Natural killer cell (primary cell): ENCODE measurements around the gene SLC35A2. TPM values are rescaled to one million over a fixed set of nuclear protein-coding genes. Genes with fewer than 3 reads are reported as not detected.

Experiments used
- ATAC-seq, 3 donors: fragments of 150-1000 bp in 2 of 3; fragments of 200-7000 bp in 1 of 3; cut with Tn5 transposase; 1 replicate in 1 of 3; 2 replicates in 2 of 3; pipeline ENCODE4 v1.10.0; 2021; ENCODE audit warnings: mild to moderate bottlenecking in 2 of 3, moderate library complexity in 2 of 3
- DNase-seq, 2 donors: peaks; one replicate each; pipeline versions ENCODE4 v3.0.0 to v3.0.0-alpha.2; 2013 to 2021; ENCODE audit warnings: mixed read lengths in 1 of 2
- H3K27ac ChIP-seq: one replicate; pipeline ENCODE4 v1.5.1; 2013; ENCODE audit warnings: mild to moderate bottlenecking, low read length
- H3K27me3 ChIP-seq: one replicate; pipeline ENCODE4 v1.6.1; 2013; ENCODE audit warnings: low read length; ENCODE audit not compliant: control insufficient read depth, insufficient read depth
- H3K36me3 ChIP-seq: one replicate; pipeline ENCODE4 v1.6.1; 2013; ENCODE audit warnings: low read length; ENCODE audit not compliant: control insufficient read depth, insufficient read depth
- H3K4me1 ChIP-seq: one replicate; pipeline ENCODE4 v1.6.1; 2013; ENCODE audit warnings: low read length; ENCODE audit not compliant: control insufficient read depth, insufficient read depth
- H3K4me3 ChIP-seq: one replicate; pipeline ENCODE4 v1.5.1; 2013; ENCODE audit warnings: low read length
- H3K9me3 ChIP-seq: one replicate; pipeline ENCODE4 v1.6.1; 2013; ENCODE audit warnings: low read length; ENCODE audit not compliant: control insufficient read depth, insufficient read depth
- H3K27ac Mint-ChIP-seq, 2 donors: one replicate each; pipeline ENCODE4 v1.8.0; 2022; ENCODE audit warnings: mild to moderate bottlenecking in 2 of 2, mixed read lengths in 2 of 2, moderate library complexity in 1 of 2
- H3K27me3 Mint-ChIP-seq, 2 donors: one replicate each; pipeline ENCODE4 v1.8.0; 2022; ENCODE audit warnings: low read depth in 2 of 2, mixed read lengths in 2 of 2
- H3K36me3 Mint-ChIP-seq: one replicate; pipeline ENCODE4 v1.8.0; 2022; ENCODE audit warnings: mixed read lengths
- H3K4me1 Mint-ChIP-seq, 2 donors: one replicate each; pipeline ENCODE4 v1.8.0; 2022; ENCODE audit warnings: mixed read lengths in 2 of 2
- H3K4me3 Mint-ChIP-seq: one replicate; pipeline ENCODE4 v1.8.0; 2022; ENCODE audit warnings: mild to moderate bottlenecking, moderate library complexity, mixed read lengths
- H3K9me3 Mint-ChIP-seq, 2 donors: one replicate each; pipeline ENCODE4 v1.8.0; 2022; ENCODE audit warnings: mixed read lengths in 2 of 2
- WGBS: methylation state at CpG from one replicate; pipeline ENCODE4 v1.1.7; 2013; ENCODE audit warnings: missing lambda C conversion rate; ENCODE audit not compliant: insufficient coverage; 5-methylcytosine and 5-hydroxymethylcytosine counted together
- intact Hi-C: fragments of 100-400 bp; cut with micrococcal nuclease; formaldehyde crosslinking; loops from one replicate; pipeline ENCODE4 v1.14.2; 2022
- total RNA-seq, 4 donors: library from RNA; stranded (reverse); fragments of 120-200 nt in 1 of 4; gene quantifications; one replicate each; pipeline versions ENCODE4 v1.2.3 to v1.2.4, GENCODE V29; 2013 to 2022
- TF ChIP-seq, protein P1 (sequence below): fragments of 200-600 bp; IDR thresholded peaks from one replicate; pipeline ENCODE4 v1.8.0; 2022; ENCODE audit warnings: antibody characterized with exemption

Gene SLC35A2
- total RNA-seq, 3 donors from 2014 or later (not counting 1 experiment from before 2014, with no cell fraction given): 16.5 to 30.1 (median 18.3) TPM

DNA sequence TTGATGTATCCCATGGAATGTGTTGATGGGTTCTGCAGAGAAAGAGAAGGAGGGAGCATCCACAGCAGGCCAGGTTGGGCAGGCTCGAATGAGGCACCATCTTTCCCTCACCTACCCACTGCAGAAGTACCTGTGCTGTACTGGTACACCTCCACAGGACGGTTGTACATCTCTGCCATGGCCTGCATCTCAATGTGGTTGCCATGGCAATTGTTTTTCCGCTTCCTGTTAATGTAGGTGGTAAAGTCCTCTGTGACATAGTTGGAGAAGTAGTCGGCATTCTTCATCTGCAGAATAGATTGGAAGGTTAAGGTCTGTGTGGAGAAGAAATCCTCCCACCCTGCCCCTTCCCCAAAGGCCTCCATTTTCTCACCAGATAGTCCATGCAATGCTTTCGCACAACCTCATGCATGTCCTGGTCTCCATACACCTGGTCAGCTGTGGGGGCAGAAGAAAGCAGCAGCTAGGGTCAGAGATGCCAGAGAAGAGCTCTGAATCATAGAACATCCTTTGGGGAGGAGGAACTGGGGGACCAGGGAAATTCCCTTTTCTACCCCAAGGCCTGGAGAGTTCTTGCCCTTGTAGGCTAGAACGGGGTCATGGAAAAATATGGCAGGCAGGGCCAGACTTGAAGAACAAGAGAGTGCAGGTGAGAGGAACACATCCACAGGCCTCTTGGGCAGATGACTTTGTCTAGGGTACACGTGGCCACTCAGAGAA lies 23.3 kb upstream of the SLC35A2 start:
- DNase-seq (peak in 1 of 2 donors; percentile 78), ATAC-seq (no peak)
- peaks cover 7% of the 10 kb centered on the region for H3K36me3 Mint-ChIP-seq
- H3K9me3 ChIP-seq: no peaks in the 10 kb centered on the region
- H3K27me3 Mint-ChIP-seq: no peaks in the 10 kb centered on the region
- peaks cover 39 to 56% of the 10 kb centered on the region in 2 donors for H3K4me1 Mint-ChIP-seq
- no peaks in the 10 kb centered on the region for H3K27me3 ChIP-seq
- H3K4me1 ChIP-seq: peaks cover 60% of the 10 kb centered on the region
- intact Hi-C loops: loop anchor here (10.0 kb wide), 1 partner anchor 220 kb away; no protein-coding TSS in a partner anchor
- H3K36me3 ChIP-seq: peaks cover 25% of the 10 kb centered on the region
- WGBS: 52% methylated on average over 3 of the region's 7 CpGs
- peak overlapping the region; percentile 95 to 97 for H3K27ac Mint-ChIP-seq
- peak overlapping the region; percentile 53 for H3K27ac ChIP-seq
- no peaks in the 10 kb centered on the region for H3K9me3 Mint-ChIP-seq
- peak overlapping the region; percentile 55 for H3K4me3 Mint-ChIP-seq
- TF ChIP-seq, protein P1, sequence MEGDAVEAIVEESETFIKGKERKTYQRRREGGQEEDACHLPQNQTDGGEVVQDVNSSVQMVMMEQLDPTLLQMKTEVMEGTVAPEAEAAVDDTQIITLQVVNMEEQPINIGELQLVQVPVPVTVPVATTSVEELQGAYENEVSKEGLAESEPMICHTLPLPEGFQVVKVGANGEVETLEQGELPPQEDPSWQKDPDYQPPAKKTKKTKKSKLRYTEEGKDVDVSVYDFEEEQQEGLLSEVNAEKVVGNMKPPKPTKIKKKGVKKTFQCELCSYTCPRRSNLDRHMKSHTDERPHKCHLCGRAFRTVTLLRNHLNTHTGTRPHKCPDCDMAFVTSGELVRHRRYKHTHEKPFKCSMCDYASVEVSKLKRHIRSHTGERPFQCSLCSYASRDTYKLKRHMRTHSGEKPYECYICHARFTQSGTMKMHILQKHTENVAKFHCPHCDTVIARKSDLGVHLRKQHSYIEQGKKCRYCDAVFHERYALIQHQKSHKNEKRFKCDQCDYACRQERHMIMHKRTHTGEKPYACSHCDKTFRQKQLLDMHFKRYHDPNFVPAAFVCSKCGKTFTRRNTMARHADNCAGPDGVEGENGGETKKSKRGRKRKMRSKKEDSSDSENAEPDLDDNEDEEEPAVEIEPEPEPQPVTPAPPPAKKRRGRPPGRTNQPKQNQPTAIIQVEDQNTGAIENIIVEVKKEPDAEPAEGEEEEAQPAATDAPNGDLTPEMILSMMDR: no peak
- no peak overlapping the region for H3K4me3 ChIP-seq

DNA sequence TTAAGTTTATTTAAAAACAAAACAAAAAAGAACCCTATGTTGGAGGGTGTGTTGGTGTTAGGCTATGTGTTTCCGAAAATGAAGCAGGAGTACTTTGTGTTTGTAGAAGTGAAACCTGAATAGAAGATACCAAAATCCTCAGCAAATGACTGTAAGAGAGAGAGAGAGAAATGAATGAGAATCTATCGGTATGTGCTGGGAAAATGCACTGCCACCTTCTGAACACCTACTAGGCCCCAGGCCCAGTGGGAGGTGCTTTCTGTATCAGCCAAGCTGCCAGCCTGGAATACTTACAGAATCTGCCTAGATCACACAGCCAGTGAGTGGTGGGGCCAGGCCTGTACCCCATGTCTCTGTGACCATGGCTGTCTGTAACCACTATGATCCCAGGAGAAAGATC lies 22.3 kb upstream of the SLC35A2 start:
- no peak for DNase-seq
- H3K27ac ChIP-seq: peak overlapping the region; percentile 53
- WGBS: 100% methylated on average over 1 of the region's 2 CpGs
- H3K27me3 Mint-ChIP-seq: no peaks in the 10 kb centered on the region
- peaks cover 7% of the 10 kb centered on the region for H3K36me3 Mint-ChIP-seq
- peaks cover 50% of the 10 kb centered on the region for H3K4me1 ChIP-seq
- peaks cover 25% of the 10 kb centered on the region for H3K36me3 ChIP-seq
- peaks cover 29 to 46% of the 10 kb centered on the region in 2 donors for H3K4me1 Mint-ChIP-seq
- H3K27ac Mint-ChIP-seq: peak overlapping the region in 1 of 2 donors; percentile 54
- H3K27me3 ChIP-seq: no peaks in the 10 kb centered on the region
- TF ChIP-seq, protein P1: no peak
- no peak for ATAC-seq
- no peaks in the 10 kb centered on the region for H3K9me3 ChIP-seq
- no peak overlapping the region for H3K4me3 Mint-ChIP-seq
- H3K9me3 Mint-ChIP-seq: no peaks in the 10 kb centered on the region
- intact Hi-C loops: loop anchor here (10.0 kb wide), 1 partner anchor 219 kb away; no protein-coding TSS in a partner anchor
- H3K4me3 ChIP-seq: no peak overlapping the region

DNA sequence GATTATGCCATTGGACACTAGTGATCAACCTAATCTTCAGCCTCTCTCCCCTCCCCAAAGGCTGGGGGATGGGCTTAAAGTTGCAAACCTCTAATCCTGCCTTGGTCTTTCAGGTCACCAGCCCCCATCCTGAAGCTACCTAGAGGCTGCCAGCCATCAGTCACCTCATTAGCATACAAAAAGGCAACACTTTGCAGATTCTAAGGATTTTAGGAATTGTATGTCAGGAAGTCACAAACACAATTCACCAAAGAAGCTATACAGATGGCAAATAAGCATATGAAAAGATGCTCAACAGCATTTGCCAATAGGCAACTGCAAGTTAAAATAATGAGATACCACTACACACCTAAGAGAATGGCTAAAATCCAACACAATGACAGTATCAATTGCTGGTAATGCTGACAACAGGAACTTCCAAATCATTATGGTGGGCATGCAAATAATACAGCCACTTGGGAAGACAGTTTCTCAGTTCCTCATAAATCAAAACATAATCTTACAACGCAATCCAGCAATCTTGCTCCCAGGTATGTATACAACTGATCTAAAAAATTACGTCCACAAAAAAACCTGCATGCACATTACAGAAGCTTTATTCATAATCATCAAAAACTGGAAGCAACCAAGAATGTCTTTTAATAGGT lies 16.4 kb upstream of the SLC35A2 start:
- ATAC-seq: no peak
- Mint-ChIP-seq H3K27me3 (no peaks in the 10 kb centered on the region), H3K27ac (no peak overlapping the region), H3K36me3 (no peaks in the 10 kb centered on the region), H3K4me3 (no peak overlapping the region), H3K9me3 (no peaks in the 10 kb centered on the region), H3K4me1 (peaks cover 9 to 12% of the 10 kb centered on the region in 2 donors)
- TF ChIP-seq, protein P1: no peak
- intact Hi-C loops: no loop called here
- Histone ChIP-seq H3K9me3 (no peaks in the 10 kb centered on the region), H3K4me1 (peaks cover 42% of the 10 kb centered on the region), H3K27ac (no peak overlapping the region), H3K4me3 (no peak overlapping the region), H3K27me3 (no peaks in the 10 kb centered on the region), H3K36me3 (peaks cover 21% of the 10 kb centered on the region)
- WGBS: 67% methylated on average over 1 of the region's 2 CpGs
- no peak for DNase-seq
